Heart right ventricle (tissue), 16 donors: Measurements from ENCODE around the gene NPFFR1. TPM values are rescaled to one million over a fixed set of nuclear protein-coding genes. Genes with fewer than 3 reads are reported as not detected.

Experiments used
- ATAC-seq, 8 donors: fragments of 200-7000 bp; cut with Tn5 transposase; one replicate each; pipeline ENCODE4 v1.9.1; 2020; ENCODE audit warnings: mild to moderate bottlenecking in 8 of 8, moderate library complexity in 8 of 8, moderate number of reproducible peaks in 1 of 8
- DNase-seq, 2 donors: peaks; one replicate each; pipeline ENCODE4 v3.0.0-alpha.2; 2020
- H3K27ac ChIP-seq, 10 donors: fragments of 200-600 bp; sonication (generic) in 2 of 10; one replicate each; pipeline versions ENCODE4 v1.5.0 to v1.8.0; 2020 to 2022; ENCODE audit warnings: mild to moderate bottlenecking in 3 of 10
- H3K27me3 ChIP-seq, 7 donors: fragments of 200-600 bp; one replicate each; pipeline ENCODE4 v1.8.0; 2021 to 2022; ENCODE audit warnings: mild to moderate bottlenecking in 2 of 7
- H3K36me3 ChIP-seq, 9 donors: fragments of 200-600 bp; sonication (generic) in 1 of 9; one replicate each; pipeline versions ENCODE4 v1.5.0 to v1.8.0; 2020 to 2022; ENCODE audit warnings: mild to moderate bottlenecking in 2 of 9
- H3K4me1 ChIP-seq, 9 donors: fragments of 200-600 bp; sonication (generic) in 1 of 9; one replicate each; pipeline versions ENCODE4 v1.5.0 to v1.8.0; 2020 to 2022; ENCODE audit warnings: mild to moderate bottlenecking in 4 of 9
- H3K4me3 ChIP-seq, 10 donors: fragments of 200-600 bp; sonication (generic) in 2 of 10; one replicate each; pipeline versions ENCODE4 v1.5.0 to v1.8.0; 2020 to 2022; ENCODE audit warnings: mild to moderate bottlenecking in 7 of 10, moderate library complexity in 2 of 10
- H3K9me3 ChIP-seq, 11 donors: fragments of 200-600 bp in 10 of 11; sonication (generic) in 2 of 11; one replicate each; pipeline versions ENCODE4 v1.5.0 to v1.8.0; 2013 to 2022; ENCODE audit warnings: mild to moderate bottlenecking in 2 of 11, control low read depth in 1 of 11, moderate library complexity in 1 of 11
- WGBS, 2 donors: extraction: QIAGEN DNeasy Blood & Tissue Kit; methylation state at CpG; one replicate each; pipeline ENCODE4 v1.1.7; 2013; ENCODE audit warnings: inconsistent platforms in 1 of 2; 5-methylcytosine and 5-hydroxymethylcytosine counted together
- intact Hi-C, 10 donors: fragments of 100-400 bp; cut with DNase I; formaldehyde crosslinking; loops; one replicate each; pipeline versions ENCODE4 v1.11.1 to v1.14.2; 2022
- polyA plus RNA-seq, 2 donors: library from polyadenylated mRNA; stranded (reverse); fragments of 200-250 nt; gene quantifications; one replicate each; pipeline ENCODE4 v1.2.3, GENCODE V29; 2013
- total RNA-seq, 10 donors: library from RNA; stranded (reverse); fragmentation: NEBNext Ultra II Directional in 3 of 10; extraction: Animal tissue kit (Norgen Biotek cat#: 25700) in 3 of 10; gene quantifications; one replicate each; pipeline versions ENCODE4 v1.2.1 to v1.2.4, GENCODE V29; 2021 to 2023
- TF ChIP-seq, protein P1 (sequence below), 9 donors: fragments of 200-600 bp; sonication (generic) in 2 of 9; IDR thresholded peaks; one replicate each; pipeline versions ENCODE4 v1.5.0 to v1.8.0; 2021 to 2022; ENCODE audit warnings: antibody characterized with exemption in 9 of 9, mild to moderate bottlenecking in 5 of 9, moderate library complexity in 1 of 9
- donor health status: Arrhythmogenic right ventricular cardiomyopathy.
- donor health status: ischemic (EF 13 %, LVEDD 7.1; RV severe dilation, severe dysfunction).
- donor health status: healthy with polysubstance abuse.
- donor health status: DM: no; HTN: yes; CAD: no.
- donor health status: DM: no; HTN: no; CAD: no.
- donor health status: ischemic (EF 25% LVEDD 6.9; RV normal size, moderate dysfunction).
- donor health status: ischemic (EF 25% LVEDD 5.7; RV mildly dilated, moderate dysfunction).
- donor health status: healthy.
- donor health status: DM: yes; HTN: yes; CAD: no.
- donor health status: Ischemic cardiomyopathy.
- donor health status: ischemic (EF 35%, LVEDD 5.7; RV mildly dilated, moderate dysfunction).
- donor health status: nonischemic (EF 11% LVEDD 7.7; RV severe dilation, severe dysfunction).
- donor health status: DM: yes; HTN: yes; CAD: no.
- donor health status: PGD.
- donor health status: ischemic (EF 29% LVEDD 5.4; RV normal size, mild dysfunction).
- donor health status: nonischemic (EF 23%, LVEDD 6.1; RV moderate dilation, normal function).

NPFFR1 gene
- total and polyA plus RNA-seq, 12 donors: 0.07 TPM; not detected in 11

DNA sequence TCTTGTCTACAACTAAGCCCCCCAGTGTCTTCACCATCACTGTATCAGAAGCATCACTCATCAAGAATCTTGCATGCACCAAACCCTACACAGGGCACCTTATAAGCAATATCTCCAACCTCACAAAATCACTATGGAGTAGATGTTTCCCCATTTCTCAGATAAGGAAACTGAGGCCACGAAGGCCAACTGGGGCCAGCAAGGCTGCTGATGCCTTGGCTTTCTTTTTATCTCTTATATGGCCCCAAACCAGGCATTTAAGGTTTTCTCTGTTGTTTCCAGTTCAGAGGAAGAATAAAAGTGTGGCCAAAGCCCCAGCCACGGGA lies 47.3 kb upstream of the NPFFR1 start:
- TF ChIP-seq, protein P1, sequence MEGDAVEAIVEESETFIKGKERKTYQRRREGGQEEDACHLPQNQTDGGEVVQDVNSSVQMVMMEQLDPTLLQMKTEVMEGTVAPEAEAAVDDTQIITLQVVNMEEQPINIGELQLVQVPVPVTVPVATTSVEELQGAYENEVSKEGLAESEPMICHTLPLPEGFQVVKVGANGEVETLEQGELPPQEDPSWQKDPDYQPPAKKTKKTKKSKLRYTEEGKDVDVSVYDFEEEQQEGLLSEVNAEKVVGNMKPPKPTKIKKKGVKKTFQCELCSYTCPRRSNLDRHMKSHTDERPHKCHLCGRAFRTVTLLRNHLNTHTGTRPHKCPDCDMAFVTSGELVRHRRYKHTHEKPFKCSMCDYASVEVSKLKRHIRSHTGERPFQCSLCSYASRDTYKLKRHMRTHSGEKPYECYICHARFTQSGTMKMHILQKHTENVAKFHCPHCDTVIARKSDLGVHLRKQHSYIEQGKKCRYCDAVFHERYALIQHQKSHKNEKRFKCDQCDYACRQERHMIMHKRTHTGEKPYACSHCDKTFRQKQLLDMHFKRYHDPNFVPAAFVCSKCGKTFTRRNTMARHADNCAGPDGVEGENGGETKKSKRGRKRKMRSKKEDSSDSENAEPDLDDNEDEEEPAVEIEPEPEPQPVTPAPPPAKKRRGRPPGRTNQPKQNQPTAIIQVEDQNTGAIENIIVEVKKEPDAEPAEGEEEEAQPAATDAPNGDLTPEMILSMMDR (IDR thresholded peaks at IDR 0.05): no peak
- intact Hi-C loops: loop anchor here in 1 of 10 donors (2.0 kb wide), 1 partner anchor 62 kb away; no protein-coding TSS in a partner anchor
- DNase-seq (no peak), ATAC-seq (no peak)
- H3K36me3 ChIP-seq: no peaks in the 10 kb centered on the region
- H3K9me3 ChIP-seq: peaks cover 0 to 8% (median 0%) of the 10 kb centered on the region in 11 donors
- 46 to 58% methylated on average over 2 of the region's 2 CpGs for WGBS, 2 donors
- H3K4me1 ChIP-seq: peaks cover 7 to 54% (median 40%) of the 10 kb centered on the region in 9 donors
- H3K4me3 ChIP-seq: no peak overlapping the region
- H3K27ac ChIP-seq: peak overlapping the region in 9 of 10 donors; percentile 28 to 81 (median 72)
- H3K27me3 ChIP-seq: peaks cover 0 to 65% (median 0%) of the 10 kb centered on the region in 7 donors

DNA sequence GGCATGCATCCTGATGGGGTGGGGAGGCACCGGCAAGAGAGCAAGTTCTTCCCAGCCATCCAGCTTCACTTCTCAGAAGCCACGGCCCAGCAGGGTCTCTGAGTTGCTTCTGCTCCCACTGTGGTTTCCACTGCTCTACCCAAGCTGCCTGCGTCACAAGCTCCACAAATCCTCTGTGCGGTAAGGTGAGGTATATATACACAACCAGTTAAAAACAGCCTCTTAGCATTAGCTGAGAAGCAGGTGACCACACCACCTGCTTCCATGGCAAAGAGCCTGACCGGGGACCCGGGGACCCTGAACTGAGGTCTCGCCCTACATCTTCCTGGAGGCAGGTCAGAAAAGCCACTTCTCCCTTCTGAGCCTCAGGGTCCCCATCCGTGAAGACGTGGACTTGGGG lies 46.9 kb upstream of the NPFFR1 start:
- intact Hi-C loops: loop anchor here in 1 of 10 donors (2.0 kb wide), 1 partner anchor 62 kb away; no protein-coding TSS in a partner anchor
- WGBS, 2 donors: 90% methylated on average over 9 of the region's 9 CpGs
- peaks cover 7 to 50% (median 36%) of the 10 kb centered on the region in 9 donors for H3K4me1 ChIP-seq
- no peak overlapping the region for H3K27ac ChIP-seq
- H3K4me3 ChIP-seq: no peak overlapping the region
- peaks cover 0 to 62% (median 0%) of the 10 kb centered on the region in 7 donors for H3K27me3 ChIP-seq
- ATAC-seq (no peak), DNase-seq (no peak)
- TF ChIP-seq, protein P1 (IDR thresholded peaks at IDR 0.05): no peak
- peaks cover 0 to 6% (median 0%) of the 10 kb centered on the region in 11 donors for H3K9me3 ChIP-seq
- no peaks in the 10 kb centered on the region for H3K36me3 ChIP-seq

DNA sequence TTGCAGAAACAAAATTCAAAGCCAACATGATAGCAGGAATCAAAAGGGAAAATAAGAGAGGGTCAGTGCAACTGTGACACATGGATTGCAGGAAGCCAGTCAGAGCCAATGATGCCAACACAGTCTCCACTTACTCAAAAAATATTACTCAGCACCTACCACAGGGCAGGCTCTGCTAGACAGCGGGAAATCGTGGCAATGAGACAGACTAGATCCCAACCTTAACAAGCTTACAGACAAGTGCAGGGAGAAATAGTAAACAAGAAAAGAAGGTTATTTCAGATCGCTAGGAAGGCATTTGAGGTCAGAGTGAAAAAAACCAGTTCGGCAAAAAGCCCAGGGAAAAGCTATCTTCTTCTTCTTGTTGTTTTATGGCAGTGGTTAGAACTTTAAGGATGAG lies 45.2 kb upstream of the NPFFR1 start:
- TF ChIP-seq, protein P1 (IDR thresholded peaks at IDR 0.05): no peak
- ATAC-seq: no peak
- peaks cover 0 to 66% (median 0%) of the 10 kb centered on the region in 7 donors for H3K27me3 ChIP-seq
- H3K9me3 ChIP-seq: peaks cover 0 to 6% (median 0%) of the 10 kb centered on the region in 11 donors
- H3K36me3 ChIP-seq: no peaks in the 10 kb centered on the region
- no peak overlapping the region for H3K4me3 ChIP-seq
- intact Hi-C loops: no loop called here
- H3K27ac ChIP-seq: peak overlapping the region in 4 of 10 donors; percentile 28 to 60 (median 46)
- WGBS, 2 donors: 54 to 59% methylated on average over 4 of the region's 4 CpGs
- peaks cover 6 to 55% (median 39%) of the 10 kb centered on the region in 9 donors for H3K4me1 ChIP-seq
- no peak for DNase-seq

DNA sequence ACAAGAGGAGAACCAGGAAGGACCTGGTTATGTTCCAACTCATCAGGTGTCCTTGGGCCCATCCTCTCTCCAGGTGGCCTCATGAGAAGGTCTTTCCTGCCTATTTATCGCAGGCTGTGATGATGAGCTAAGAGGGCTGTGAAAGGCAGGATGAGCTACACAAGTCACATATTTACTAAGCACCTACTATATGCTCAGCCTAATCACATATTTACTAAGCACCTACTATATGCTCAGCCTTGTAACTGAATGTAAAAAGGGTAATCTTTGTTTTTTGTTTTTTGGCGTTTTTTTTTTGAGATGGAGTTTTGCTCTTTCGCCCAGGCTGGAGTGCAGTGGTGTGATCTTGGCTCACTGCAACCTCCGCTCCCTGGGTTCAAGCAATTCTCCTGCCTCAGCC lies 44.2 kb upstream of the NPFFR1 start:
- Histone ChIP-seq H3K36me3 (no peaks in the 10 kb centered on the region), H3K27ac (no peak overlapping the region), H3K4me1 (peaks cover 7 to 56% (median 43%) of the 10 kb centered on the region in 9 donors), H3K9me3 (no peaks in the 10 kb centered on the region), H3K27me3 (peaks cover 0 to 68% (median 0%) of the 10 kb centered on the region in 7 donors), H3K4me3 (no peak overlapping the region)
- intact Hi-C loops: no loop called here
- no peak for DNase-seq
- TF ChIP-seq, protein P1 (IDR thresholded peaks at IDR 0.05): no peak
- WGBS, 2 donors: 97% methylated on average over 4 of the region's 4 CpGs
- ATAC-seq: no peak
